Measurements from ENCODE around the gene SLC29A1.

Gene SLC29A1

GRCh38 chr6:44223319-44224028 lies at the start of gene SLC29A1:
Gene SLC29A1, plus strand, starts transcription at chr6:44223595. Its CDS starts 3,719 bp downstream, at chr6:44227314.
- POLR2A ChIA-PET: interaction anchor here (1.3 to 2.6 kb wide), 5 partner anchors 11 to 31 kb away, joined by 3 to 16 read pairs (median 3); partner anchors contain the start of gene HSP90AB1
- no peak for DNase-seq (ENCODE audit: low read depth, low spot score)
- peak within 1 kb of the TSS; percentile 63 for H3K4me3 ChIP-seq (ENCODE audit: low read depth, low read length)
- CTCF ChIA-PET: interaction anchor here (0.9 to 8.2 kb wide), 11 partner anchors 11 to 114 kb away, joined by 3 to 175 read pairs (median 3); partner anchors contain the start of gene HSP90AB1
- peak; percentile 27 for TF ChIP-seq CTCF (IDR thresholded peaks at IDR 0.05; ENCODE audit: insufficient read depth, low read length, missing control alignments)

- no peak for DNase-seq (ENCODE audit: low read depth, low spot score)
- ChIA-PET CTCF (interaction anchor here (1.1 to 2.3 kb wide), 11 partner anchors 9 to 162 kb away, joined by 3 to 10 read pairs (median 4); partner anchors contain the start of gene SLC35B2), POLR2A (no interaction called here)
- no peak overlapping the region for H3K4me3 ChIP-seq (ENCODE audit: low read depth, low read length)
- TF ChIP-seq CTCF (IDR thresholded peaks at IDR 0.05; ENCODE audit: insufficient read depth, low read length, missing control alignments): no peak
These were observed 47.1 kb upstream of the SLC29A1 start for GRCh38 chr6:44176130-44176761.

- no peak for DNase-seq (ENCODE audit: low read depth, low spot score)
- POLR2A ChIA-PET: no interaction called here
- no peak for TF ChIP-seq CTCF (IDR thresholded peaks at IDR 0.05; ENCODE audit: insufficient read depth, low read length, missing control alignments)
- CTCF ChIA-PET: interaction anchor here (0.5 to 2.3 kb wide), 12 partner anchors 8 to 253 kb away, joined by 3 to 10 read pairs (median 4); partner anchors contain the start of gene SLC35B2
- H3K4me3 ChIP-seq (ENCODE audit: low read depth, low read length): no peak overlapping the region
These were observed 46.5 kb upstream of the SLC29A1 start for GRCh38 chr6:44176762-44177509.

GRCh38 chr6:44177691-44178423 lies 45.5 kb upstream of the SLC29A1 start:
- no peak for TF ChIP-seq CTCF (IDR thresholded peaks at IDR 0.05; ENCODE audit: insufficient read depth, low read length, missing control alignments)
- POLR2A ChIA-PET: no interaction called here
- CTCF ChIA-PET: interaction anchor here (1.1 to 2.3 kb wide), 6 partner anchors 26 to 161 kb away, joined by 3 to 10 read pairs (median 6); partner anchors contain the start of gene SLC35B2
- DNase-seq (ENCODE audit: low read depth, low spot score): no peak
- H3K4me3 ChIP-seq (ENCODE audit: low read depth, low read length): no peak overlapping the region

GRCh38 chr6:44178424-44179071 lies 44.8 kb upstream of the SLC29A1 start:
- no peak for TF ChIP-seq CTCF (IDR thresholded peaks at IDR 0.05; ENCODE audit: insufficient read depth, low read length, missing control alignments)
- POLR2A ChIA-PET: no interaction called here
- CTCF ChIA-PET: interaction anchor here (1.0 to 2.4 kb wide), 5 partner anchors 56 to 158 kb away, joined by 3 to 7 read pairs (median 6); partner anchors contain the start of gene SLC35B2
- peak; percentile 21 for DNase-seq (ENCODE audit: low read depth, low spot score)
- no peak overlapping the region for H3K4me3 ChIP-seq (ENCODE audit: low read depth, low read length)
